HepG2 (cell line): ENCODE data around the gene CYP2W1. TPM values are rescaled to one million over a fixed set of nuclear protein-coding genes. Genes with fewer than 3 reads are reported as not detected.
A peak's percentile ranks its signal among the peaks of the same experiment; 100 is the strongest.

ENCODE experiments used
- ASH2L ChIP-seq: fragments of 300-600, 200-600 bp; sonication (generic); IDR thresholded peaks from 2 replicates; pipeline ENCODE4 v1.7.0; 2017; ENCODE audit warnings: low read depth, mild to moderate bottlenecking, moderate library complexity, mixed read lengths, low read length; ENCODE audit not compliant: insufficient read length
- BORCS8-MEF2B ChIP-seq: sonication (generic); formaldehyde crosslinking; IDR thresholded peaks from 2 replicates; pipeline ENCODE4 v1.8.0; 2022; ENCODE audit warnings: mild to moderate bottlenecking, missing genetic modification reagents
- BRD4 ChIP-seq: sonication (generic); formaldehyde crosslinking; IDR thresholded peaks from 2 replicates; pipeline ENCODE4 v1.4.0; 2020; ENCODE audit warnings: missing genetic modification reagents
- FOXO1 ChIP-seq: sonication (generic); formaldehyde crosslinking; IDR thresholded peaks from 2 replicates; pipeline ENCODE4 v1.4.0; 2020; ENCODE audit warnings: missing genetic modification reagents
- HDAC6 ChIP-seq: fragments of 200-600 bp; sonication (generic); IDR thresholded peaks from 2 replicates; pipeline ENCODE4 v1.7.0; 2017; ENCODE audit warnings: mild to moderate bottlenecking, antibody characterized with exemption, low read length, low read depth
- HOXA7 ChIP-seq: sonication (generic); formaldehyde crosslinking; IDR thresholded peaks from 2 replicates; pipeline ENCODE4 v1.8.1; 2022; ENCODE audit warnings: mild to moderate bottlenecking, missing genetic modification reagents, moderate library complexity
- RORA ChIP-seq: sonication (generic); formaldehyde crosslinking; IDR thresholded peaks from 2 replicates; pipeline ENCODE4 v1.5.0; 2020; ENCODE audit warnings: mild to moderate bottlenecking, missing genetic modification reagents, moderate library complexity
- SIN3B ChIP-seq: fragments of 150-350 bp; IDR thresholded peaks from 2 replicates; pipeline ENCODE4 v1.6.1; 2014; ENCODE audit warnings: low read length
- SMC3 ChIP-seq: IDR thresholded peaks from 2 replicates; pipeline ENCODE4 v1.6.1; 2011; ENCODE audit warnings: low read length, improper control_type of control experiment
- TMF1 ChIP-seq: sonication (generic); formaldehyde crosslinking; IDR thresholded peaks from 2 replicates; pipeline ENCODE4 v1.8.1; 2022; ENCODE audit warnings: low read depth, missing genetic modification reagents
- WIZ ChIP-seq: sonication (generic); formaldehyde crosslinking; IDR thresholded peaks from 2 replicates; pipeline ENCODE4 v1.5.1; 2020; ENCODE audit warnings: mild to moderate bottlenecking, missing genetic modification reagents
- ZNF101 ChIP-seq: sonication (generic); formaldehyde crosslinking; IDR thresholded peaks from 2 replicates; pipeline ENCODE4 v1.4.0; 2020; ENCODE audit warnings: mild to moderate bottlenecking, low read depth, missing genetic modification reagents, borderline replicate concordance
- ZNF235 ChIP-seq: sonication (generic); formaldehyde crosslinking; IDR thresholded peaks from 2 replicates; pipeline ENCODE4 v1.8.1; 2023; ENCODE audit warnings: mild to moderate bottlenecking, missing genetic modification reagents, borderline replicate concordance
- ZNF550 ChIP-seq: sonication (generic); formaldehyde crosslinking; IDR thresholded peaks from 2 replicates; pipeline ENCODE4 v1.4.0; 2020; ENCODE audit warnings: mild to moderate bottlenecking, missing genetic modification reagents, borderline replicate concordance
- ZNF552 ChIP-seq: sonication (generic); formaldehyde crosslinking; IDR thresholded peaks from 2 replicates; pipeline ENCODE4 v1.9.0; 2022; ENCODE audit warnings: missing genetic modification reagents, mild to moderate bottlenecking, borderline replicate concordance
- ZNF7 ChIP-seq: IDR thresholded peaks from 2 replicates; pipeline ENCODE4 v1.6.1; 2016; ENCODE audit warnings: missing biosample characterization, missing genetic modification reagents
- ZNF709 ChIP-seq: sonication (generic); formaldehyde crosslinking; IDR thresholded peaks from 2 replicates; pipeline ENCODE4 v1.5.0; 2020; ENCODE audit warnings: mild to moderate bottlenecking, missing genetic modification reagents
- ZNF790 ChIP-seq: sonication (generic); formaldehyde crosslinking; IDR thresholded peaks from 2 replicates; pipeline ENCODE4 v1.8.0; 2022; ENCODE audit warnings: missing genetic modification reagents, mild to moderate bottlenecking, borderline replicate concordance
- polyA plus RNA-seq, 8 experiments: library from polyadenylated mRNA; depleted of rRNA in 3 of 8; stranded (reverse) in 7 of 8; unstranded in 1 of 8; fragments of >200 nt; fragmentation: Illumina TruSeq in 4 of 8; extraction: Trizol in 4 of 8; gene quantifications; 2 replicates each; pipeline versions ENCODE4 v1.2.1 to v1.2.3, GENCODE V29; 2011 to 2016; ENCODE audit warnings: low read depth in 4 of 8, missing spikeins in 1 of 8, mixed read lengths in 1 of 8; ENCODE audit not compliant: insufficient read depth in 1 of 8
- total RNA-seq, 5 experiments: library from RNA; depleted of rRNA; stranded (reverse); fragments of >200 nt; fragmentation: Illumina TruSeq; extraction: Trizol; gene quantifications; 2 replicates each; pipeline ENCODE4 v1.2.3, GENCODE V29; 2016; ENCODE audit warnings: low read depth in 1 of 5
- TF ChIP-seq, protein P1 (sequence below): sonication (generic); formaldehyde crosslinking; IDR thresholded peaks from 2 replicates; pipeline ENCODE4 v1.4.0; 2020; ENCODE audit warnings: missing genetic modification reagents
- TF ChIP-seq, protein P2 (sequence below): IDR thresholded peaks from 2 replicates; pipeline ENCODE4 v1.4.0; 2020; ENCODE audit warnings: mild to moderate bottlenecking, missing genetic modification reagents

Gene CYP2W1
- total and polyA plus RNA-seq, 2 of the 13 experiments (the other 11 are each of a cell fraction or from before 2014, with no cell fraction given), result 19.5 to 31.7 TPM

DNA sequence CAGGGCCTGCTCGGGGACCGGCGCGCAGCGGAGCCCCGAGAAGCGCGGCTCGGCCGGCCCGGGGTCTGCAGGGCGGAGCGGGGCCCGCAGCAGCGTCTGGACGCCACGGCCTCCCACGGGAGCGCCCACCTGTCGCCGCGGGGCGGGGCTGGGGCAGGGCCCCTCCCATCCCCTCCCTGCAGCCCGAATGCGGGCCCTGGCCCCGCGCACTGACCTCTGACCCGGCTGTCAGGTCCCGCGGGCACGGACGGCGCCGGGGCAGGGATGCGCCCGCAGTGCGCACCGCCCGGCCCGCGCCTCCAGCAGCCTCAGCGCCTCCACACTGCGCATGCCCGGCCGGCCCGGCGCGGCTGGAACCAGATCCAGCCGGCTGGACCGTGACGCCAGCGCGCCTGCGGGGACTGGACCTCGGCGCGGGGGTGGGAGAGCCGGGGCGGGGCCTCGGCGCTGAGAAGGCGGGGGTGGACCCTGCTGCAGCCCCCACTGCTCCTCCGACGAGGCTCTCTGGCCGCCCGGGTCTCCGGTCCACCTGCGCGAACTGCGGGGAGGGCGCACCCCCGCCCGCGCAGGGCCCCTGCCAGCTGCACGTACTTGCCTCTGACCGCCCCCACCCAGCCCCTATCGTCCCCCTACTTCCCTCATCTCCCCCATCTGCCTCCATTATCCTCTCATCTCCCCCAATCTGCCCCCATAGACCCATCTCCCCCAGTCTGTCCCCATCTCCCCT is 45.2 kb downstream of the CYP2W1 start (continued):
- no peak for TF ChIP-seq ZNF552 (CRISPR knock-in tag)
- TF ChIP-seq ZNF709 (CRISPR knock-in tag), result peak; percentile 75; the same call in 1 of the 2 replicates
- TF ChIP-seq ZNF550 (CRISPR knock-in tag), result no peak
- peak; percentile 40; the same call in 1 of the 2 replicates for TF ChIP-seq BORCS8-MEF2B
- TF ChIP-seq SMC3, result no peak
- peak; percentile 61 for TF ChIP-seq TMF1 (CRISPR knock-in tag)
- TF ChIP-seq WIZ (CRISPR knock-in tag), result no peak
- TF ChIP-seq ZNF7, result no peak
- no peak for TF ChIP-seq HDAC6
- TF ChIP-seq ZNF790 (CRISPR knock-in tag), result no peak
- TF ChIP-seq, protein P1, sequence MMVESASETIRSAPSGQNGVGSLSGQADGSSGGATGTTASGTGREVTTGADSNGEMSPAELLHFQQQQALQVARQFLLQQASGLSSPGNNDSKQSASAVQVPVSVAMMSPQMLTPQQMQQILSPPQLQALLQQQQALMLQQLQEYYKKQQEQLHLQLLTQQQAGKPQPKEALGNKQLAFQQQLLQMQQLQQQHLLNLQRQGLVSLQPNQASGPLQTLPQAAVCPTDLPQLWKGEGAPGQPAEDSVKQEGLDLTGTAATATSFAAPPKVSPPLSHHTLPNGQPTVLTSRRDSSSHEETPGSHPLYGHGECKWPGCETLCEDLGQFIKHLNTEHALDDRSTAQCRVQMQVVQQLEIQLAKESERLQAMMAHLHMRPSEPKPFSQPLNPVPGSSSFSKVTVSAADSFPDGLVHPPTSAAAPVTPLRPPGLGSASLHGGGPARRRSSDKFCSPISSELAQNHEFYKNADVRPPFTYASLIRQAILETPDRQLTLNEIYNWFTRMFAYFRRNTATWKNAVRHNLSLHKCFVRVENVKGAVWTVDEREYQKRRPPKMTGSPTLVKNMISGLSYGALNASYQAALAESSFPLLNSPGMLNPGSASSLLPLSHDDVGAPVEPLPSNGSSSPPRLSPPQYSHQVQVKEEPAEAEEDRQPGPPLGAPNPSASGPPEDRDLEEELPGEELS (CRISPR knock-in tag), result no peak
- no peak for TF ChIP-seq BRD4
- TF ChIP-seq RORA (CRISPR knock-in tag), result no peak
- no peak for TF ChIP-seq ZNF101 (CRISPR knock-in tag)
- TF ChIP-seq ASH2L, result no peak
- TF ChIP-seq SIN3B, result no peak
- TF ChIP-seq ZNF235 (CRISPR knock-in tag), result no peak
- no peak for TF ChIP-seq HOXA7 (CRISPR knock-in tag)
- TF ChIP-seq, protein P2, sequence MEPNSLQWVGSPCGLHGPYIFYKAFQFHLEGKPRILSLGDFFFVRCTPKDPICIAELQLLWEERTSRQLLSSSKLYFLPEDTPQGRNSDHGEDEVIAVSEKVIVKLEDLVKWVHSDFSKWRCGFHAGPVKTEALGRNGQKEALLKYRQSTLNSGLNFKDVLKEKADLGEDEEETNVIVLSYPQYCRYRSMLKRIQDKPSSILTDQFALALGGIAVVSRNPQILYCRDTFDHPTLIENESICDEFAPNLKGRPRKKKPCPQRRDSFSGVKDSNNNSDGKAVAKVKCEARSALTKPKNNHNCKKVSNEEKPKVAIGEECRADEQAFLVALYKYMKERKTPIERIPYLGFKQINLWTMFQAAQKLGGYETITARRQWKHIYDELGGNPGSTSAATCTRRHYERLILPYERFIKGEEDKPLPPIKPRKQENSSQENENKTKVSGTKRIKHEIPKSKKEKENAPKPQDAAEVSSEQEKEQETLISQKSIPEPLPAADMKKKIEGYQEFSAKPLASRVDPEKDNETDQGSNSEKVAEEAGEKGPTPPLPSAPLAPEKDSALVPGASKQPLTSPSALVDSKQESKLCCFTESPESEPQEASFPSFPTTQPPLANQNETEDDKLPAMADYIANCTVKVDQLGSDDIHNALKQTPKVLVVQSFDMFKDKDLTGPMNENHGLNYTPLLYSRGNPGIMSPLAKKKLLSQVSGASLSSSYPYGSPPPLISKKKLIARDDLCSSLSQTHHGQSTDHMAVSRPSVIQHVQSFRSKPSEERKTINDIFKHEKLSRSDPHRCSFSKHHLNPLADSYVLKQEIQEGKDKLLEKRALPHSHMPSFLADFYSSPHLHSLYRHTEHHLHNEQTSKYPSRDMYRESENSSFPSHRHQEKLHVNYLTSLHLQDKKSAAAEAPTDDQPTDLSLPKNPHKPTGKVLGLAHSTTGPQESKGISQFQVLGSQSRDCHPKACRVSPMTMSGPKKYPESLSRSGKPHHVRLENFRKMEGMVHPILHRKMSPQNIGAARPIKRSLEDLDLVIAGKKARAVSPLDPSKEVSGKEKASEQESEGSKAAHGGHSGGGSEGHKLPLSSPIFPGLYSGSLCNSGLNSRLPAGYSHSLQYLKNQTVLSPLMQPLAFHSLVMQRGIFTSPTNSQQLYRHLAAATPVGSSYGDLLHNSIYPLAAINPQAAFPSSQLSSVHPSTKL (CRISPR knock-in tag), result 0 out of 2 replicates have a peak, but pooled peaks have one; percentile 9
- 0 out of 2 replicates have a peak, but pooled peaks have one; percentile 4 for TF ChIP-seq FOXO1 (CRISPR knock-in tag)
